Body of pancreas (tissue), 4 donors: Measurements from ENCODE around the gene GPR155. TPM values are rescaled to one million over a fixed set of nuclear protein-coding genes. Genes with fewer than 3 reads are reported as not detected.

ENCODE experiments used
- ATAC-seq: fragments of 150-250 bp; one replicate; pipeline ENCODE4 v1.9.1; 2016
- DNase-seq, 4 donors: peaks; one replicate each; pipeline ENCODE4 v3.0.0-alpha.2; 2019
- H3K27ac ChIP-seq, 4 donors: fragments of 200-600 bp; sonication (generic); 1 replicate in 3 of 4; 2 replicates in 1 of 4; pipeline versions ENCODE4 v1.5.1 to v1.6.1; 2016 to 2019; ENCODE audit warnings: mild to moderate bottlenecking in 1 of 4, mixed read lengths in 1 of 4, moderate library complexity in 1 of 4
- H3K27me3 ChIP-seq, 2 donors: fragments of 200-600 bp; sonication (generic); one replicate each; pipeline ENCODE4 v1.6.0; 2016; ENCODE audit warnings: mild to moderate bottlenecking in 1 of 2
- H3K36me3 ChIP-seq, 2 donors: fragments of 200-600 bp; sonication (generic); replicated peaks in 1 of 2; 2 replicates each; pipeline ENCODE4 v1.5.1; 2016; ENCODE audit warnings: low read depth in 2 of 2; ENCODE audit not compliant: insufficient read depth in 1 of 2
- H3K4me1 ChIP-seq: fragments of 200-600 bp; sonication (generic); one replicate; pipeline ENCODE4 v1.6.0; 2016
- H3K4me3 ChIP-seq, 2 donors: fragments of 200-600 bp; sonication (generic); 1 replicate in 1 of 2; 2 replicates in 1 of 2; pipeline ENCODE4 v1.5.1; 2016 to 2019
- H3K9me3 ChIP-seq, 3 donors: fragments of 200-600 bp; sonication (generic); 1 replicate in 2 of 3; 2 replicates in 1 of 3; pipeline ENCODE4 v1.5.1; 2016
- POLR2A ChIP-seq, 3 donors: fragments of 450-650 bp; IDR thresholded peaks; one replicate each; pipeline ENCODE4 v1.6.1; 2016; ENCODE audit warnings: antibody characterized with exemption in 3 of 3, mild to moderate bottlenecking in 2 of 3
- WGBS, 2 donors: methylation state at CpG; one replicate each; pipeline ENCODE4 v1.1.5; 2017; 5-methylcytosine and 5-hydroxymethylcytosine counted together
- intact Hi-C: fragments of 100-400 bp; cut with DNase I; formaldehyde crosslinking; loops from one replicate; pipeline ENCODE4 v1.15.1; 2023
- total RNA-seq, 2 donors: library from RNA; depleted of rRNA; stranded (reverse); fragments of >200 nt; gene quantifications; one replicate each; pipeline ENCODE4 v1.1.0, GENCODE V29; 2016
- TF ChIP-seq, protein P1 (sequence below), 7 experiments: fragments of 450-650 bp in 4 of 7; fragments of 200-600 bp in 3 of 7; sonication (generic) in 3 of 7; IDR thresholded peaks; one replicate each; pipeline ENCODE4 v1.5.1; 2016 to 2019; ENCODE audit warnings: antibody characterized with exemption in 7 of 7

The GPR155 gene
- total RNA-seq, 2 donors from 2014 or later, result 4.6 to 8.6 TPM

DNA sequence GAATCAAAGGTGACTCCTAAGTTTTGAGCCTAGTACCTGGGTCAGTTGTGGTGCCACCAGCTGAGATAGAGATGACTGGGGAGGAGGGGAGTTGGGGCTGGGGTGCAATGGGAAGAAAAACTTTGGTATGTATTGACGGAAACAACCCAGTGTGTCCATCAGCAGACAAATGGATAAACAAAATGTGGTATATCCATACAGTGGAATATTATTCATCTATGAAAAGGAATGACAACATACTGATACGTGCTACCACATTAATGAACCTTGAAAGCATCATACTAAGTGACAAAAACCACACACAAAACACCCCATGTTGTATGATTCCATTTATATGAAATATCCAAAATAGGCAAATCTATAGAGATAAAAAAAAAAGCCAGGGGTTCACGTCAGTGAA is 41.1 kb upstream of the GPR155 start:
- intact Hi-C loops, result no loop called here
- Histone ChIP-seq H3K36me3 (no peaks in the 10 kb centered on the region), H3K27me3 (no peaks in the 10 kb centered on the region), H3K4me1 (no peaks in the 10 kb centered on the region), H3K9me3 (no peaks in the 10 kb centered on the region), H3K4me3 (no peak overlapping the region), H3K27ac (no peak overlapping the region)
- no peak for DNase-seq
- ATAC-seq, result no peak
- TF ChIP-seq, protein P1, sequence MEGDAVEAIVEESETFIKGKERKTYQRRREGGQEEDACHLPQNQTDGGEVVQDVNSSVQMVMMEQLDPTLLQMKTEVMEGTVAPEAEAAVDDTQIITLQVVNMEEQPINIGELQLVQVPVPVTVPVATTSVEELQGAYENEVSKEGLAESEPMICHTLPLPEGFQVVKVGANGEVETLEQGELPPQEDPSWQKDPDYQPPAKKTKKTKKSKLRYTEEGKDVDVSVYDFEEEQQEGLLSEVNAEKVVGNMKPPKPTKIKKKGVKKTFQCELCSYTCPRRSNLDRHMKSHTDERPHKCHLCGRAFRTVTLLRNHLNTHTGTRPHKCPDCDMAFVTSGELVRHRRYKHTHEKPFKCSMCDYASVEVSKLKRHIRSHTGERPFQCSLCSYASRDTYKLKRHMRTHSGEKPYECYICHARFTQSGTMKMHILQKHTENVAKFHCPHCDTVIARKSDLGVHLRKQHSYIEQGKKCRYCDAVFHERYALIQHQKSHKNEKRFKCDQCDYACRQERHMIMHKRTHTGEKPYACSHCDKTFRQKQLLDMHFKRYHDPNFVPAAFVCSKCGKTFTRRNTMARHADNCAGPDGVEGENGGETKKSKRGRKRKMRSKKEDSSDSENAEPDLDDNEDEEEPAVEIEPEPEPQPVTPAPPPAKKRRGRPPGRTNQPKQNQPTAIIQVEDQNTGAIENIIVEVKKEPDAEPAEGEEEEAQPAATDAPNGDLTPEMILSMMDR (IDR thresholded peaks at IDR 0.05), result no peak
- TF ChIP-seq POLR2A (IDR thresholded peaks at IDR 0.05), result no peak
- 92 to 94% methylated on average over 3 of the region's 3 CpGs for WGBS, 2 donors

DNA sequence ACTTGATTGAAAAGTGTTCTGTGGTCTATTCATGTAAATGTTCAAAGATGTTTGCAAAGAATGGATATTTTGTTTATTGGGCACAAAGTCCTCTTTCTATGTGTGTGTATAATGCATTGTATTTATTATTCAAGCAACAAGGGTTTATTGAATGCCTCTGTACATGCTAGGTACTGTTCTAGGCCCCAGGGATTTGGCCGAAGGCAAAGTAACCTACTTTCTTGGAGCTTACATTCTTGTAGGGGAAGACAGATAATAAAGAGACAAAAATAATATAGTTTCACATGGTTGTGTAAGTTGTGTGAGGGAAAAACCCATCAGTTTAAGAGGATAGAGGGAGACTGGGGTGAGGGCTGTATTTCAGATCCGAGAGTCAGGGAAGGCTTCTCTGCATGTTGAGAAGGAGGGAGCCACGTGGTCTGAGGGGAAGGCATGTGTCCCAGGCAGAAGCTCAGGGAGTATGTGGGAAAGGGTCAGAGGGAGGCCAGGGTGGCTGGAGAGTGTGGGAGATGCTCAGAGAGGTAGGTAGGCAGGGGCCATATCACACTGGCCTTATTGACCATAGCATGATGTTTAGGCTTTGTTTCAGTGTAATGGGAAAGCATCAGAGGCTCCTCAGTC is 40.4 kb upstream of the GPR155 start:
- no peak for DNase-seq
- TF ChIP-seq, protein P1 (IDR thresholded peaks at IDR 0.05), result no peak
- no peak for TF ChIP-seq POLR2A (IDR thresholded peaks at IDR 0.05)
- WGBS, 2 donors, result 91 to 95% methylated on average over 3 of the region's 3 CpGs

DNA sequence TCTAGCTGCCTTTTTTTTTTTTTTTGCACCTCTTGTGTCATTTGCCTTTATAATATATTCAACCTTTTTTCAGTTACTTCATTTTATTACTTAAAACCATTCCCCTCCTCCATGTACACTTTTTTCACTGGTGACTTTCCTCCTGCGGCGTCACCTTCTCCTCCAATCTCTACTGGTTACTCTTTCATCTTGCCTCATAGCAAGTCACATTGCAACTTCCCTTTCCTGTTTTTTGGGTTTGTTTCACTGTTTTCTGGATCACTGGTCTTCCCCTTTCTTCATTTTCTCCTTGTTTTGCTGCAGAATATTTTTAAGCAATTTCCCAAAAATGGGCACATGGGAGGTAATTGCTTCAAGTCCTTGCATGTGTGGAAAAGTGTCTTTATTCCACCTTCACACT is 37.7 kb upstream of the GPR155 start:
- ATAC-seq (no peak), DNase-seq (peak in 1 of 4 donors; percentile 38)
- Histone ChIP-seq H3K27me3 (no peaks in the 10 kb centered on the region), H3K36me3 (no peaks in the 10 kb centered on the region), H3K27ac (peak overlapping the region in 1 of 4 donors; percentile 22), H3K9me3 (no peaks in the 10 kb centered on the region), H3K4me1 (no peaks in the 10 kb centered on the region), H3K4me3 (no peak overlapping the region)
- no peak for TF ChIP-seq POLR2A (IDR thresholded peaks at IDR 0.05)
- TF ChIP-seq, protein P1 (IDR thresholded peaks at IDR 0.05), result no peak
- intact Hi-C loops, result no loop called here
- 64 to 80% methylated on average over 2 of the region's 2 CpGs for WGBS, 2 donors

More for the DNA sequence above, 40.4 kb upstream of the GPR155 start:
- Histone ChIP-seq H3K36me3 (no peaks in the 10 kb centered on the region), H3K9me3 (no peaks in the 10 kb centered on the region), H3K4me3 (no peak overlapping the region), H3K27me3 (no peaks in the 10 kb centered on the region), H3K4me1 (no peaks in the 10 kb centered on the region), H3K27ac (no peak overlapping the region)
- intact Hi-C loops, result no loop called here
- no peak for ATAC-seq

DNA sequence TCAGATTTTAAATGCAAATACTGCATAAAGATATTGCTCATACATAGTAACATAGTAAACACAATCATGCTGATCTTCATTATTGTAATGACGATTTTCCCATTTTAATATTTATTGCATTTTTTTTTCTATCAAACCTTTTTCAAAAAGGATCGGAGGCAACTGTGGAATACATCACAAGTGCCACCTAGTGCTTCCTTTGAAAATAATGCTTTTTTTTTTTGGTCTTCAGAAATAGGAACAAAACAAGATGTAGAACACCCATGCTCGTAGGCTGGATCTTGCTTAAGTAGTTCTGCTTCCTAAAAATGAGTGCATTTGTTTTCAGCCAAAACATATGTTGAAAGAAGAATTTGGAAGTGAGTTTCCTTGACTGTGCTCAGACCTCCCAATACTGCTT is 35.7 kb upstream of the GPR155 start:
- ATAC-seq (no peak), DNase-seq (peak in 1 of 4 donors; percentile 23)
- intact Hi-C loops, result no loop called here
- Histone ChIP-seq H3K27me3 (no peaks in the 10 kb centered on the region), H3K4me1 (no peaks in the 10 kb centered on the region), H3K4me3 (no peak overlapping the region), H3K9me3 (no peaks in the 10 kb centered on the region), H3K36me3 (no peaks in the 10 kb centered on the region), H3K27ac (peak overlapping the region in 1 of 4 donors; percentile 33)
- TF ChIP-seq POLR2A (IDR thresholded peaks at IDR 0.05), result no peak
- TF ChIP-seq, protein P1 (IDR thresholded peaks at IDR 0.05), result peak; percentile 21 to 58 (median 51)
- WGBS, 2 donors, result 5 to 7% methylated on average over 3 of the region's 3 CpGs

DNA sequence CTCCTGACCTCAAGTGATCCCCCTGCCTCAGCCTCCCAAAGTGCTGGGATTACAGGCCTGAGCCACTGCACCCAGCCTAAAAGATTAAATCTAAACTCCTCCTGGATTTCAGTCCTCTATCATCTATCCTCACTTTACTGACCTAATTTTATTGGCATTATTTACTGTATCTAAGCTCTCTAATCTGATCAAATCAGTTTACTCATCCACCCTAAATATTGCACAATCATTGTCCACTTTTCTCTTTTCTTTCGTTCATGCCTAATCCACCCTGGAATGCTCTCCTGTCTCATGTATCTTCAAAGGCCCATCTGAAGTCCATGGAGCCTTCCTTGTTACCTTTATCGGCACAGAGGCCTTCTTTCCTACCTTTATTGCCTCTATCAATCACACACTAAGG is 31.6 kb upstream of the GPR155 start:
- TF ChIP-seq, protein P1 (IDR thresholded peaks at IDR 0.05), result no peak
- TF ChIP-seq POLR2A (IDR thresholded peaks at IDR 0.05), result no peak
- Histone ChIP-seq H3K27me3 (no peaks in the 10 kb centered on the region), H3K4me1 (no peaks in the 10 kb centered on the region), H3K9me3 (no peaks in the 10 kb centered on the region), H3K27ac (no peak overlapping the region), H3K4me3 (no peak overlapping the region), H3K36me3 (no peaks in the 10 kb centered on the region)
- WGBS, 2 donors, result 68 to 75% methylated on average over 2 of the region's 2 CpGs
- ATAC-seq, result no peak
- DNase-seq, result no peak
- intact Hi-C loops, result no loop called here
